A549 (cell line): Measurements from ENCODE around the gene FCN1. TPM values are rescaled to one million over a fixed set of nuclear protein-coding genes. Genes with fewer than 3 reads are reported as not detected.

Source experiments
- ATAC-seq, 2 experiments: fragments of 200-7000 bp in 1 of 2; fragments of >200 bp in 1 of 2; cut with Nextera tagmentation in 1 of 2; cut with Tn5 transposase in 1 of 2; 3 replicates each; pipeline versions ENCODE4 v1.8.0 to v1.9.1; 2018 to 2020; ENCODE audit warnings: mild to moderate bottlenecking in 1 of 2, moderate library complexity in 1 of 2
- CTCF ChIA-PET: fragments of 300-600 bp; sonication (Branson Sonifier 250); formaldehyde crosslinking; extraction: SDS; loops from one replicate; lab custom pipeline; 2021; ENCODE audit warnings: antibody characterized with exemption, inconsistent platforms; lab: Yijun Ruan, JAX
- POLR2A ChIA-PET: fragments of 350-600 bp; formaldehyde crosslinking; extraction: SDS; loops from one replicate; lab custom pipeline; 2021; ENCODE audit warnings: antibody characterized with exemption, inconsistent platforms; lab: Yijun Ruan, JAX
- DNase-seq, 2 experiments: peaks; one replicate each; pipeline versions ENCODE4 v3.0.0 to v3.0.0-alpha.2; 2011 to 2016; ENCODE audit warnings: low read depth in 1 of 2, low spot score in 1 of 2
- FAIRE-seq: peaks from 2 replicates; lab custom pipeline; 2011; peaks lifted over from hg19 to GRCh38; lab: Jason Lieb, UNC
- H3K27ac ChIP-seq, 2 experiments: fragments of >200 bp; sonication (Bioruptor Twin); formaldehyde crosslinking; 3 replicates each; pipeline ENCODE4 v1.5.1; 2016 to 2017
- H3K4me1 ChIP-seq: fragments of >200 bp; sonication (Bioruptor Twin); formaldehyde crosslinking; 3 replicates; pipeline ENCODE4 v1.6.1; 2016
- H3K4me2 ChIP-seq: fragments of >200 bp; sonication (Bioruptor Twin); formaldehyde crosslinking; 3 replicates; pipeline ENCODE4 v1.6.1; 2016
- H3K4me3 ChIP-seq: fragments of >200 bp; sonication (Bioruptor Twin); formaldehyde crosslinking; 3 replicates; pipeline ENCODE4 v1.5.1; 2016
- H3K9me3 ChIP-seq: fragments of >200 bp; sonication (Bioruptor Twin); formaldehyde crosslinking; 3 replicates; pipeline ENCODE4 v1.6.1; 2016
- CBX8 ChIP-seq: fragments of 200-600 bp; sonication (generic); IDR thresholded peaks from 2 replicates; pipeline ENCODE4 v1.6.1; 2016
- CHD2 ChIP-seq: fragments of 150-350 bp; IDR thresholded peaks from 2 replicates; pipeline ENCODE4 v1.6.1; 2014; ENCODE audit warnings: low read length; ENCODE audit not compliant: partially characterized antibody
- EHF ChIP-seq: fragments of 250-450 bp; sonication (Bioruptor Pico); IDR thresholded peaks from 2 replicates; pipeline ENCODE4 v1.5.0; 2020; ENCODE audit warnings: mild to moderate bottlenecking
- EP300 ChIP-seq, 2 experiments: fragments of >200 bp; sonication (Bioruptor Twin); formaldehyde crosslinking; IDR thresholded peaks; 2 replicates in 1 of 2; 3 replicates in 1 of 2; pipeline ENCODE4 v1.6.1; 2016 to 2017
- FOSB ChIP-seq: fragments of 250-450 bp; sonication (Bioruptor Pico); IDR thresholded peaks from 2 replicates; pipeline ENCODE4 v1.5.0; 2020; ENCODE audit warnings: mild to moderate bottlenecking, moderate library complexity
- FOXS1 ChIP-seq: fragments of 250-450 bp; sonication (Bioruptor Pico); IDR thresholded peaks from 2 replicates; pipeline ENCODE4 v1.5.0; 2020; ENCODE audit warnings: mild to moderate bottlenecking, moderate library complexity
- HEYL ChIP-seq: fragments of 250-450 bp; sonication (Bioruptor Pico); IDR thresholded peaks from 2 replicates; pipeline ENCODE4 v1.8.0; 2021; ENCODE audit warnings: mild to moderate bottlenecking, moderate library complexity
- HOXA7 ChIP-seq: fragments of 250-450 bp; sonication (Bioruptor Pico); IDR thresholded peaks from 2 replicates; pipeline ENCODE4 v1.5.0; 2020; ENCODE audit warnings: mild to moderate bottlenecking, moderate library complexity
- HOXB13 ChIP-seq: fragments of 250-450 bp; sonication (Bioruptor Pico); IDR thresholded peaks from 2 replicates; pipeline ENCODE4 v1.5.0; 2020; ENCODE audit warnings: low read depth, mild to moderate bottlenecking, moderate library complexity
- MAFK ChIP-seq: fragments of 450-650 bp; IDR thresholded peaks from 2 replicates; pipeline ENCODE4 v1.6.1; 2014; ENCODE audit not compliant: partially characterized antibody
- MYC ChIP-seq: IDR thresholded peaks from 2 replicates; pipeline ENCODE4 v1.6.1; 2012; ENCODE audit warnings: mild to moderate bottlenecking, inconsistent platforms, low read length, improper control_type of control experiment, borderline replicate concordance
- NR3C1 ChIP-seq: fragments of >200 bp; sonication (Bioruptor Twin); formaldehyde crosslinking; IDR thresholded peaks from 3 replicates; pipeline ENCODE4 v1.6.1; 2017
- PHF8 ChIP-seq: fragments of 200-600 bp; sonication (generic); IDR thresholded peaks from 2 replicates; pipeline ENCODE4 v1.6.1; 2016; ENCODE audit warnings: low read depth, mild to moderate bottlenecking, antibody characterized with exemption, moderate library complexity, borderline replicate concordance
- POLR2A ChIP-seq: IDR thresholded peaks from 2 replicates; pipeline ENCODE4 v1.6.1; 2012; ENCODE audit warnings: mild to moderate bottlenecking, low read length
- RAD21 ChIP-seq, 2 experiments: fragments of >200 bp in 1 of 2; sonication (Bioruptor Twin) in 1 of 2; formaldehyde crosslinking in 1 of 2; IDR thresholded peaks in 1 of 2; conservative IDR thresholded peaks in 1 of 2; 2 replicates in 1 of 2; 3 replicates in 1 of 2; pipeline ENCODE4 v1.6.1; 2012 to 2018; ENCODE audit warnings: inconsistent platforms in 1 of 2
- TFCP2L1 ChIP-seq: fragments of 250-450 bp; sonication (Bioruptor Pico); IDR thresholded peaks from 2 replicates; pipeline ENCODE4 v1.5.0; 2021; ENCODE audit warnings: mild to moderate bottlenecking
- ZFP36 ChIP-seq: fragments of 450-650 bp; IDR thresholded peaks from 2 replicates; pipeline ENCODE4 v1.6.1; 2014; ENCODE audit warnings: borderline replicate concordance; ENCODE audit not compliant: partially characterized antibody
- ZSCAN20 ChIP-seq: fragments of 250-450 bp; sonication (Bioruptor Pico); IDR thresholded peaks from 2 replicates; pipeline ENCODE4 v1.8.0; 2022; ENCODE audit warnings: mild to moderate bottlenecking, moderate library complexity
- WGBS: methylation state at CpG from one replicate; pipeline ENCODE4 v1.1.6; 2017; ENCODE audit errors: missing lambda C conversion rate; 5-methylcytosine and 5-hydroxymethylcytosine counted together
- polyA plus RNA-seq, 4 experiments: library from polyadenylated mRNA; depleted of rRNA in 3 of 4; stranded (reverse); fragments of >200 nt; fragmentation: RNase III in 1 of 4; extraction: RNeasy Plus Mini Kit Qiagen cat#74134 plus additional on column Dnase treatment in 1 of 4; gene quantifications; 2 replicates in 3 of 4; 3 replicates in 1 of 4; pipeline ENCODE4 v1.2.3, GENCODE V29; 2011 to 2017
- TF ChIP-seq, protein P1 (sequence below): IDR thresholded peaks from 2 replicates; pipeline ENCODE4 v1.6.1; 2012; ENCODE audit warnings: low read depth, borderline replicate concordance
- TF ChIP-seq, protein P2 (sequence below): fragments of >200 bp; sonication (Bioruptor Twin); formaldehyde crosslinking; IDR thresholded peaks from 2 replicates; pipeline ENCODE4 v1.6.1; 2016
- TF ChIP-seq, protein P3 (sequence below): IDR thresholded peaks from 2 replicates; pipeline ENCODE4 v1.6.1; 2012
- TF ChIP-seq, protein P4 (sequence below): fragments of 150-350 bp; IDR thresholded peaks from 2 replicates; pipeline ENCODE4 v1.6.1; 2014; ENCODE audit warnings: low read depth, mild to moderate bottlenecking, low read length

FCN1 gene
- polyA plus RNA-seq, 2 of the 4 experiments (the other 2 are of a cell fraction): not detected

DNA sequence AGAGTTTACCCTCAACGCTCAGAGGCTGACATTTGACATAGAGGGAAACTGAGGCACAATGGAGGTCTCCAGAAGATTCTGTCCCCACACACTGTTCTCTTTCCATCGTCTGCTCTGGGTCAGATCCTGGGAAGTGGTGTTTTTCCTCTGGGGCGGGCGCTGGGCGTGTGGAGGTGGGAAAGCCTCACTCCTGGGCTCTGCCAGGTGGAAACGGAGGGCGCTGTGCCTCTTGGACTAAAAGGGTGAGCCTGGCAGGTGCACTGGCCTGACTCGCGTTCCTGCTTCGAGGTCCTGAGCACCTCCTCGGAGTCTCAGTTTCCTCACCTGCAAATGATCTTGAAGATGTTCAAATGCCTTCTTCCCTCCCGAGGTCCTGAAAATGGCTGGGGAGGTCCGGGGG is 25.7 kb upstream of the FCN1 start (continued):
- TF ChIP-seq HOXA7 (CRISPR knock-in tag): no peak
- TF ChIP-seq PHF8: no peak
- TF ChIP-seq, protein P1, sequence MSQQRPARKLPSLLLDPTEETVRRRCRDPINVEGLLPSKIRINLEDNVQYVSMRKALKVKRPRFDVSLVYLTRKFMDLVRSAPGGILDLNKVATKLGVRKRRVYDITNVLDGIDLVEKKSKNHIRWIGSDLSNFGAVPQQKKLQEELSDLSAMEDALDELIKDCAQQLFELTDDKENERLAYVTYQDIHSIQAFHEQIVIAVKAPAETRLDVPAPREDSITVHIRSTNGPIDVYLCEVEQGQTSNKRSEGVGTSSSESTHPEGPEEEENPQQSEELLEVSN: no peak
- TF ChIP-seq, all 56 proteins: peak for 0

DNA sequence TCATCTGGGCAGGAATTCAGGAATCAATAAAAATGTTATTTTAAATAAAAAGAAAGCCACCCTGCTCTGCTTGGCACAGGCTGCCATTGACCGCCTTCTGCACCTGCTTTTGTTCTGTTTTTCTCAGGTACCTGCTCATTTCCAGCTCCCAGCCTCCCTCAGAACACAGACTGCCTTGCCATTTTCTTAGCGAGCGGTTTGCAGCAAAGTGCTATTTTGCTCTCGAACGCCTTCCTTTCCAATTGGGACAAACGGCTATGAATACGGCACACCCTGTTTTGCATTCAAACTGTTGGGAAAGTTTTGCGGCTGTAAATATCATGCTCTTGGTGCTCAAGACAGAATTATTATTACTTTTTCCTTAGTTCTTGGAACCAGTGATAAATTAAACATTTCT is 25.1 kb upstream of the FCN1 start:
- CTCF ChIA-PET: no interaction called here
- TF ChIP-seq POLR2A: no peak
- TF ChIP-seq FOXS1 (CRISPR knock-in tag): no peak
- no peak for TF ChIP-seq EHF (CRISPR knock-in tag)
- no peak for TF ChIP-seq MYC
- no peak for TF ChIP-seq NR3C1
- no peak for TF ChIP-seq MAFK
- TF ChIP-seq TFCP2L1 (CRISPR knock-in tag): no peak
- no peak for TF ChIP-seq RAD21 (conservative IDR thresholded peaks at IDR 0.05 in 1 of 2, IDR thresholded peaks at IDR 0.05 in 1 of 2)
- TF ChIP-seq HEYL (CRISPR knock-in tag): no peak
- no peak for TF ChIP-seq HOXA7 (CRISPR knock-in tag)
- TF ChIP-seq HOXB13 (CRISPR knock-in tag): no peak
- TF ChIP-seq FOSB (CRISPR knock-in tag): no peak
- no peak for TF ChIP-seq CHD2
- TF ChIP-seq, all 56 proteins: peak for 0
- no peak for ATAC-seq

DNA sequence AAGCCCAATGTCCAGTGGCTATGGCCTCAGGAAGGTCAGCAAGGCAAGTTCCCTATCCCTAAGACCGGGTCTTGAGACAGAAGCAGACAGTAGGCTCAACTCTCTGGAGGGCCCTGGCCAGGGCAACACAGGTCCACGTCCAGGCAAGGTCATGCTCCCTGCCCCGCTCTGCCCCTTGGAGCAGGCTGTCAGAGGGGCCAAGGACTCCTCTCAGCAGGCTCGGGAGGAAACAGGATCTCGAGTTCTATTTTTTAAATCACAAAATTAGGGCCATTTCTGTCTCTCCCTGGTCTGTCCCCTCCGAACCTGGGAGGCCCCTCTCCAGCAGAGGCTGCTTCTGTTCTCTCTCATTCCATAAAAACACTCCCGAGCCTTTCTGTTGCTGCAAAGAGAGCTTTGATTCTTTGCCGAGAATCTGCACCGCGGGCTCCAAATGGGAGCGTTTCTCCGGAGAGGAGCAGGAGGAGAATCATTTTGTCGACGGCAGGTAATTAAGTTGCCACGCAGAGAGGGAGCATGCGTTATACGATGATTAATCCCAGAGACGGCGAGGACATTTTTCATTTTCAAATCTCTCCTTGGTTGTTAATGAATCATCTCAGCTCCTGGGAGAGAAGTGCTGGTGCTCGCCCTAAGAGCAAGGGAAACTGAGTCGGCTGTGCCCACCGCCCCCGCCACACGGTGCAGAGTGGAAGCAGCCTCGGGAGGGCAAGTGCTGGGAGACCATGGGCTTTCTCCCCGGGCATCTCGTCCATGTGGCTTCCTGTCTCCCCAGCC is 24.5 kb upstream of the FCN1 start:
- ATAC-seq (no peak), FAIRE-seq (no peak), DNase-seq (no peak)
- CTCF ChIA-PET: no interaction called here
- Histone ChIP-seq H3K27ac (no peak overlapping the region), H3K9me3 (no peaks in the 10 kb centered on the region), H3K4me1 (no peaks in the 10 kb centered on the region), H3K4me3 (no peak overlapping the region), H3K4me2 (no peak overlapping the region)
- POLR2A ChIA-PET: no interaction called here
- WGBS: 38% methylated on average over 27 of the region's 27 CpGs
- TF ChIP-seq, protein P2, sequence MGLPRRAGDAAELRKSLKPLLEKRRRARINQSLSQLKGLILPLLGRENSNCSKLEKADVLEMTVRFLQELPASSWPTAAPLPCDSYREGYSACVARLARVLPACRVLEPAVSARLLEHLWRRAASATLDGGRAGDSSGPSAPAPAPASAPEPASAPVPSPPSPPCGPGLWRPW: no peak
- TF ChIP-seq CBX8 (no peak), TFCP2L1 (CRISPR knock-in tag) (no peak), RAD21 (conservative IDR thresholded peaks at IDR 0.05 in 1 of 2, IDR thresholded peaks at IDR 0.05 in 1 of 2) (no peak), ZSCAN20 (CRISPR knock-in tag) (no peak), HOXA7 (CRISPR knock-in tag) (no peak)

More for the DNA sequence above, 25.1 kb upstream of the FCN1 start:
- POLR2A ChIA-PET: no interaction called here
- Histone ChIP-seq H3K4me1 (no peaks in the 10 kb centered on the region), H3K4me3 (no peak overlapping the region), H3K27ac (no peak overlapping the region), H3K4me2 (no peak overlapping the region), H3K9me3 (no peaks in the 10 kb centered on the region)
- no peak for DNase-seq
- WGBS: 70% methylated on average over 8 of the region's 8 CpGs
- no peak for FAIRE-seq

DNA sequence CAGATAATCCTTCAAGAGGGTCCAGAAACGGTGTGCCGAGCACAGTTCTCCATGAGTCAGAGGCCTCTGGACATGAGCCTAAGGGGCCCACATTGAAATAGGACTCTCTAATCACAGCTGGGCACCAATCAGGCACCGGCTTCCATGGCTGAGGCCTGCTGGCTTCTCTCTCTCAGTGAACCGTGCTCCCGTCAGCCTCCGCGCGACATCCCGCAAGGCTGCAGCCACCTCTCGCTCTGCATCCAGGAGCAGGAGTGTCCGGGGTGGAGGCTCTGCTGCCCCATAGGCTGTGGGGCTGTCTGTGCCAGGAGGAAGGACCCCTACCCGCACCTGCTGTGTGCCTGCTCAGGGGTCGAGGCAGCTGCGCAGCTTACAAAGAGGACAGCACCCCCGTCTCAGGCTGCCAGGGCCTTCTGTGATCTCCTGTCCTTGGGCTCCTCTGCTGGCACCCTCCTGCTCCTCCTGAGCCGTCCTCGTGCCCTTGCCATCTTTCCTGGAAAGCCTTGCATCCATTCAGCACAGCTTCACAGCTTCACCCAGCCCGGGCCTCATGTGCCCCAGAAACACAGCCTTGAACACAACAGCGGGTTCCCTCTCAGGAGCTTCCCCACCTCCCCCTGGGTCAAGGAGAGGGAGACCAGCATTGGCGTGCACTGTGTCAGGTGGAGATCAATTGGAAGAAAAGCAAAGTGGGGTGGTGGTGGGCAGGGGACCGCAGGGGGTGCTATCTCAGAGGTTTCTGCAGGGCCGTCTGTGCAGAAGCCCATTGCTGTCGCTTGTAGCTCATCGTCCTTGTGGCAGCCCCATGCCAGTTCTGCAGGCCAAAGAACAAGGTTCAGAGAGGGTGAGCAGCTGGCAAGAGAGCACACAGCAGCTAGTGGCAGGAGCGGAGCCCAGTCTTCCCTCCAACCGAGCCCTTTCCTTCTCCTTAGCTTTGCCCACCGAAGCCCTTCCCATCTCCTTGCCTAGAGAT is 22.8 kb upstream of the FCN1 start:
- ATAC-seq (no peak), FAIRE-seq (no peak), DNase-seq (no peak)
- no peak overlapping the region for H3K4me2 ChIP-seq
- ChIA-PET POLR2A (no interaction called here), CTCF (no interaction called here)
- no peaks in the 10 kb centered on the region for H3K9me3 ChIP-seq
- no peak overlapping the region for H3K4me3 ChIP-seq
- no peaks in the 10 kb centered on the region for H3K4me1 ChIP-seq
- TF ChIP-seq ZFP36: no peak
- no peak for TF ChIP-seq EP300 (IDR thresholded peaks at IDR 0.05)
- TF ChIP-seq, protein P3, sequence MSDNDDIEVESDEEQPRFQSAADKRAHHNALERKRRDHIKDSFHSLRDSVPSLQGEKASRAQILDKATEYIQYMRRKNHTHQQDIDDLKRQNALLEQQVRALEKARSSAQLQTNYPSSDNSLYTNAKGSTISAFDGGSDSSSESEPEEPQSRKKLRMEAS: no peak
- TF ChIP-seq FOXS1 (CRISPR knock-in tag): no peak
- TF ChIP-seq, protein P4, sequence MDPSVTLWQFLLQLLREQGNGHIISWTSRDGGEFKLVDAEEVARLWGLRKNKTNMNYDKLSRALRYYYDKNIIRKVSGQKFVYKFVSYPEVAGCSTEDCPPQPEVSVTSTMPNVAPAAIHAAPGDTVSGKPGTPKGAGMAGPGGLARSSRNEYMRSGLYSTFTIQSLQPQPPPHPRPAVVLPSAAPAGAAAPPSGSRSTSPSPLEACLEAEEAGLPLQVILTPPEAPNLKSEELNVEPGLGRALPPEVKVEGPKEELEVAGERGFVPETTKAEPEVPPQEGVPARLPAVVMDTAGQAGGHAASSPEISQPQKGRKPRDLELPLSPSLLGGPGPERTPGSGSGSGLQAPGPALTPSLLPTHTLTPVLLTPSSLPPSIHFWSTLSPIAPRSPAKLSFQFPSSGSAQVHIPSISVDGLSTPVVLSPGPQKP: no peak
- no peak for TF ChIP-seq HOXB13 (CRISPR knock-in tag)
- no peak overlapping the region for H3K27ac ChIP-seq
- 53% methylated on average over 21 of the region's 27 CpGs for WGBS
